ENCODE data around the gene CD69. TPM values are rescaled to one million over a fixed set of nuclear protein-coding genes. Genes with fewer than 3 reads are reported as not detected.

The CD69 gene
- total RNA-seq (2022) (not detected in 2 replicates), Bru-seq, nascent RNA (not detected), BruChase-seq, experiment 1, labeled RNA remaining after a 2-hour chase (not detected), BruChase-seq, experiment 2, labeled RNA remaining after a 6-hour chase (not detected)
- long read RNA-seq = 0 reads

GRCh38 chr12:9760699-9761418 is at the start of gene CD69:
TSS of gene CD69 (minus strand) at chr12:9760901. CDS start at chr12:9760820, 81 bp downstream.
- CTCF ChIA-PET = interaction anchor here (2.3 kb wide), 1 partner anchor 10 kb away, joined by 6 read pairs; no protein-coding TSS in a partner anchor

DNA sequence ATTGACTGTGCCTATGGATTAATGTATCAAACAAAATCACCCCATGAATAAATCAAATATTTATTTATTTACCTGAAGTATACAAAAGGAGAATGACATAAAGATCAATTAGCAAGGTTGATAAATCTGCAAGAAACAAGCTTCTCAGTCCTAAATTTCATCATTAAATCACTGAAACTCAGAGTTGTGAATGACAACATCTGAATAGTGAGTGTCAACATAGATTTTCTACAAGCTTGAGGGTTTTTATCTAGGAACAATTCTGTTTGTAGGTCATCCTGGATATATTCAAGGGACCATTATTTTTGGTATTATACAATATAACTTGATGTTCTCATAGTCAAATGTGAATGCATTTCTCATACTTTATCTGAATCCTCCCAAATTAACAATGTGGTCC is 49.2 kb upstream of the CD69 start:
- Histone ChIP-seq H3K4me1 (no peaks in the 10 kb centered on the region), H3K36me3 (ENCODE audit: control insufficient read depth, insufficient read depth, low read length) (no peaks in the 10 kb centered on the region), H3K9me3 (no peaks in the 10 kb centered on the region), H3K27me3 (replicated peaks; ENCODE audit: control insufficient read depth, insufficient read depth, low read length) (no peaks in the 10 kb centered on the region), H3K4me3 (ENCODE audit: low read depth, low read length) (no peak overlapping the region)
- no peaks in the 10 kb centered on the region for H3K9me3 Mint-ChIP-seq (ENCODE audit: unreplicated experiment)
- no peak overlapping the region for H3K4me3 Mint-ChIP-seq (ENCODE audit: unreplicated experiment)
- no peaks in the 10 kb centered on the region for H3K36me3 Mint-ChIP-seq (ENCODE audit: insufficient read depth, unreplicated experiment)
- no peaks in the 10 kb centered on the region for H3K4me1 Mint-ChIP-seq (ENCODE audit: low read depth, unreplicated experiment)
- intact Hi-C loops (cut with micrococcal nuclease; ENCODE audit: unreplicated experiment) = no loop called here
- TF ChIP-seq CTCF (IDR thresholded peaks at IDR 0.05; ENCODE audit: insufficient read depth in 1 of 2, low read depth in 1 of 2, low read length in 1 of 2, severe bottlenecking in 1 of 2, unreplicated experiment in 1 of 2) = no peak
- no peak for DNase-seq
- BruUV-seq (replicated peaks) = no TSS peak
- H3K27me3 Mint-ChIP-seq (ENCODE audit: insufficient read depth, unreplicated experiment) = peaks cover 21% of the 10 kb centered on the region
- H3K27ac Mint-ChIP-seq (ENCODE audit: unreplicated experiment) = no peak overlapping the region
- POLR2A ChIA-PET = no interaction called here
- CTCF ChIA-PET = interaction anchor here (0.6 kb wide), 1 partner anchor 67 kb away, joined by 3 read pairs; no protein-coding TSS in a partner anchor

More at GRCh38 chr12:9760699-9761418, at the start of gene CD69:
- no peaks in the 10 kb centered on the region for H3K9me3 Mint-ChIP-seq (ENCODE audit: unreplicated experiment)
- no peak for DNase-seq
- H3K27ac Mint-ChIP-seq (ENCODE audit: unreplicated experiment) = no peak within 1 kb of the TSS
- no peak within 1 kb of the TSS for H3K4me3 Mint-ChIP-seq (ENCODE audit: unreplicated experiment)
- Histone ChIP-seq H3K9me3 (no peaks in the 10 kb centered on the region), H3K27me3 (replicated peaks; ENCODE audit: control insufficient read depth, insufficient read depth, low read length) (no peaks in the 10 kb centered on the region), H3K4me3 (ENCODE audit: low read depth, low read length) (no peak within 1 kb of the TSS), H3K36me3 (ENCODE audit: control insufficient read depth, insufficient read depth, low read length) (no peaks in the 10 kb centered on the region), H3K4me1 (no peaks in the 10 kb centered on the region)
- intact Hi-C loops (cut with micrococcal nuclease; ENCODE audit: unreplicated experiment) = no loop called here
- no peaks in the 10 kb centered on the region for H3K4me1 Mint-ChIP-seq (ENCODE audit: low read depth, unreplicated experiment)
- peaks cover 30% of the 10 kb centered on the region for H3K27me3 Mint-ChIP-seq (ENCODE audit: insufficient read depth, unreplicated experiment)
- POLR2A ChIA-PET = no interaction called here
- H3K36me3 Mint-ChIP-seq (ENCODE audit: insufficient read depth, unreplicated experiment) = no peaks in the 10 kb centered on the region
- BruUV-seq (replicated peaks) = no TSS peak
- no peak for TF ChIP-seq CTCF (IDR thresholded peaks at IDR 0.05; ENCODE audit: insufficient read depth in 1 of 2, low read depth in 1 of 2, low read length in 1 of 2, severe bottlenecking in 1 of 2, unreplicated experiment in 1 of 2)

GRCh38 chr12:9809338-9809737 is 48.6 kb upstream of the CD69 start:
- H3K9me3 Mint-ChIP-seq (ENCODE audit: unreplicated experiment) = no peaks in the 10 kb centered on the region
- TF ChIP-seq CTCF (IDR thresholded peaks at IDR 0.05; ENCODE audit: insufficient read depth in 1 of 2, low read depth in 1 of 2, low read length in 1 of 2, severe bottlenecking in 1 of 2, unreplicated experiment in 1 of 2) = no peak
- peaks cover 23% of the 10 kb centered on the region for H3K27me3 Mint-ChIP-seq (ENCODE audit: insufficient read depth, unreplicated experiment)
- H3K36me3 Mint-ChIP-seq (ENCODE audit: insufficient read depth, unreplicated experiment) = no peaks in the 10 kb centered on the region
- H3K4me3 Mint-ChIP-seq (ENCODE audit: unreplicated experiment) = no peak overlapping the region
- intact Hi-C loops (cut with micrococcal nuclease; ENCODE audit: unreplicated experiment) = no loop called here
- no peaks in the 10 kb centered on the region for H3K27me3 ChIP-seq (replicated peaks; ENCODE audit: control insufficient read depth, insufficient read depth, low read length)
- no TSS peak for BruUV-seq (replicated peaks)
- H3K9me3 ChIP-seq = no peaks in the 10 kb centered on the region
- no peaks in the 10 kb centered on the region for H3K4me1 ChIP-seq
- H3K4me1 Mint-ChIP-seq (ENCODE audit: low read depth, unreplicated experiment) = no peaks in the 10 kb centered on the region
- no peak overlapping the region for H3K4me3 ChIP-seq (ENCODE audit: low read depth, low read length)
- CTCF ChIA-PET = no interaction called here
- H3K27ac Mint-ChIP-seq (ENCODE audit: unreplicated experiment) = no peak overlapping the region
- POLR2A ChIA-PET = no interaction called here
- H3K36me3 ChIP-seq (ENCODE audit: control insufficient read depth, insufficient read depth, low read length) = no peaks in the 10 kb centered on the region
- no peak for DNase-seq

All from Caco-2 (cell line).